NCI-H2081 (cell line): ENCODE results near the gene RPL22.
A peak's percentile ranks its signal among the peaks of the same experiment; 100 is the strongest.

ENCODE experiments used
- DNase-seq, 2 experiments: peaks; one replicate each; lab custom pipeline; 2025; lab: John Stamatoyannopoulos, UW

The RPL22 gene

DNA sequence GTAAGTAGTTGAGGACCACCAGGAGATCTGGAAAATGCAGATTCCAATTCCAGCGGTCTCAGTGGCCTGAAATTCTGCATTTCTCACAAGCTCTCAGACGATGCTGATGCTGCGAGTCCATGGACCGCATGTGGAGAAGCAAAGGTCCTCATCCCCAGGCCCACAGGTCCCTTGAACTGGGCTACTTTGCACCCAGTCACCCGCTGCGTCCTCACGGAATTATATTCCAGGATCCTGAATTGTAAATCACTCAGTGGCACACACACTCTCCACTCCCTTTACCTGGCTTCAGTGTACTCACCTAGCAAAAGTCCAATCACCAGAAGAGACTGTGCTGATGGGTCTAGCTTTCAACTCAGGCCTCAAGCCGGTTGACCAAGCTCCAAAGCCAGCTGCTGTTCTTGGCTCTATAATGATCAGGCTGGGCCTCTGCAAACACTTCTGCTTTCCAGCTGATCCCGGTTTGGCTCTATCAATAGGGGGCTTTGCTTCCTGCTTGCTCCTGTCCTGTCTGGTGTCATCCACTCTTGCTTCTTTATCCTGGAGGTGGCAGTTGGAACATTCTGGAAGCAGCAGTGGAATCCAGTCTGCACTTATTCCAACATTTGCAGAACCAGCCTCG lies 904 bp upstream of the RPL22 start:
- no peak for DNase-seq

DNA sequence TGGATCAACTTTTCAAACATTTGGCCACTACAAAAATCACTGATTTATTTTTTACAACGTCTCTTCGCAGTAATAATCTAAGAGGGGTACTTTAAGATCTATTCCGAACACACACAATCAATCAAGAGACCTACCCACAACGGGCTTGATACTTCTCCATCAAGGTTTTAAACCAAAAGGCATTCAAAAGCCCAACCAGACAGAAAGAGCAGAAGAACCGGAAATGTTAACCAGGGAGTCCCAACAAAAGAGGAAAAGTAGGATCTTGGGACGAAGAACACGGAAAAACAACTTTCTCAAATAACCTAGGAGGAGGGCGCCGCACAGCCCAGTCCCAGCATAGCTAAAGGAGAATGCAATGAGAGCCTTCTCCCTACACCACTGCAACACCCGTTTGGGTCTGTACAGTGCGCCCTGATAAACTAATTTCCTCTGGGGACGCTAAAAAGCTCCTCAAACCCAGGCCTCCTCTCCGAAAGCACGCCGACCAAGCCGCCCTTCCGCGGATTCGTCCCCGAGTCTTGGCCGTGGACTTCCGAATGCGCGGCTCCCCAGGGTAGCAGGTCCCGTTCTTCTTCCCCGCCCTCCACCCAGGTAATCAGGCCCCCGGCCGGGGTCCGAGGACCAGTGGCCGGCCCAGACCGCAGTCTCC lies 623 bp downstream of the RPL22 start:
- no peak for DNase-seq

DNA sequence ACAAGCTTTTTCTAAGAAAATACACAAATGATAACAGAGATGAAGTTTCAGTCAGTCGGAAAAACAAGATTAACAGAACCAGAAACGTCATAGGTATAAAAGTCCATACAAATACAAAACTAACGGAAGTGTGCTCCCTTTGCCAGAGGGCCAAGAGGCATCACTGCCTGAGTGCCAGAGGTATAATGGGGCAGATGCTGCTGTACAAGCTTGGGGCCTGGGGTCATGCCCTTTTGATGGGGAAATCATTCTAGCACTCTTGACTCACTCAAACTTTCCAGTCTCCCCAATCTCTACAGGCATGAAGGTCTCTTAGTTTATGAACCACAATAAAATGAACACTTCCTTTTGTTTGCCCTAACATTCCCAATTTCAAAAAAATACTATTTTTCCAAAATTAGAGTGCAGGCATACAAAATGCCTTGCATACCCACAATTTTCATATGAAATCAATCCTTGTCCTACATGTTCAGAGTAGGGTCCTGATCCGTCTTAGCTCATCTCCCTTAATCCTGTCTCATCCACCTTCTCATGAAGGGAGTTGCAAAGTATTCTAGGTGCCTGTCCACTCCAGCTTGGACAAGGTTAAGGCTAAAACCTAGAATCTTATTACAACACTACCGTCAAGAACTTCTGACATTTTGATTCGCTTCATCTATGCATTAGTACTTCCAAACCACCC lies 1.5 kb downstream of the RPL22 start:
- DNase-seq = no peak

DNA sequence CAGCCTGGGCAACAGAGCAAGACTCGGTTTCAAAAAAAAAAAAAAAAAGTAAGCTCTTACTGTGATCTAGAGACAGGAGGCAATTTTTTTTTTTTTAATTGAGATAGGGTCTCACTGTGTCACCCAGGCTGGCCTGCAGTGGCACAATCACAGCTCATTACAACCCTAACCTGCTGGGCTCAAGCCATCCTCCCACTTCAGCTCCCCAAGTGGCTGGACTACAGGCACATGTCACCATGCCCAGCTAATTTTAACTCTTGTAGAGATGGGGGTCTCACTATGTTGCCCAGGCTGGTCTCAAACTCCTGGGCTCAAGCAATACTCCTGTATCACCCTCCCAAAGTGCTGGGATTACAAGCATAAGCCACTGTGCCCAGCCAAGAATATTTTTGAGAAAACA lies 7.4 kb downstream of the RPL22 start:
- DNase-seq = no peak

DNA sequence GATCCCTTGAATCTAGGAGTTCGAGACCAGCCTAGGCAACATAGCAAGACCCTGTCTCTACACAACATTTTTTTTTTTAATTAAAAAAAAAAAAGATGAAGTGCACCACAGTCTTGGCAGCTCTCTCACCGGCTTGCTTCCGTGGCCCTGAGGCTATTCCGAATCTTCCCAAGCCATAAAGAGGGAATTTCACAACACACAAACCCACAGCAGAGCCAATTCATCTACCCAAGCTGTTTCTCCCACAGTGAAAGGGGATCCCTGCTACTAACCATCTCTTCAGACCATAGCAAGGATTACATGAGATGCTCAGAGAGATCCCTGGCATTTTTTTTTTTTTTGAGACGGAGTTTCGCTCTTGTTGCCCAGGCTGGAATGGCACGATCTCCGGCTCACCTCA lies 10.9 kb downstream of the RPL22 start:
- DNase-seq = no peak

DNA sequence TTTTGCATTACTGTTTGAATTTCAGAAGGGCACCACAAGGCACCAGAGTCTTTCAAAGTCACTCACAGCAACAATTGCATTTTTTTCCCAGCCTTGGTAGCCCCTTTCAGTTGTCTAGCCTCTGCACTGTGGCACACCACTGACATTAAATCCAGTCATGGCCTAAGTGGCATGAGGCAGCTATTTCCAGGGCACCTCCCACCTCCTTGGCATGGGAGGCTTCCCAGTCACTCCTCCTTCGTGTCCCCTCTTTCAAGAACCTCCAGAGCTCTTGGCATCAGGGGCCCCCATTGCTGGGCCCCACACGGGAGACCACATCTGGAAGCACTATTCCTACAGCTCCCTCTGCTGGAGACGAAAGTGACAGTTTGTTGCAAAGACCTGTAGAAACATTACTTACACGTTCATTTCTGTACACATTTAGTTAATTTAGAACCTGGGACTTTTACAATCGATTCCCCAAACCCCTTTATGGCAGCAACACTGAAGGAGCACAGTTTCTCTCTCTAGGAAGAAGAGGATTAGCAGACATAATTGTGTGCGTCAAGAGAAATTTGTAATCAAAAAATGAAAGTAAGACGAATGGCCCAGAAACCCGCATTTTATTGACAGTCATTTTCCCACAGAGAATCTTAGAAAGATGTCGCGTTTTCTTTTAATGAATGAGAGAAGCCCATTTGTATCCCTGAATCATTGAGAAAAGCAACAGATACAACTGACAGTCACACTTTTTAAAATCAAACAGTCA lies 13.6 kb downstream of the RPL22 start:
- DNase-seq = peak in 1 of 2 experiments; percentile 33

DNA sequence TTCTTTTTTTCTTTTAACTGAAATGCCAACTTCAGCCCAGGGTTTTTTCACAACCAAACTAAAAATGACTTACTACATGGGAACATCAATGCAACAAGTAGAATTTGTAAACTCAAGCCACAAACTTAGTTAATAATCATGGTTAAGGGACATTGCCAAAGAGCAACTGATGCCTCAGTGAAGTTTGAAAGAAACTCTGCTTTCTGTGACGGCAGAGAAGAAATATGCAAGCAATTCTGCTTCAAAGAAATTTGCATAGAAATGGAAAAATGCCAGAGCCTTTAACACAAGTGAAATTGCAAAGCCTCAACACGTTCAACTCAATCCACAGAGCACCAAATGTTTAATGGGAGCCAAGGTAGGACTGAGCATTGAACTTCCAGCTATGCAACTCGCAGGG lies 14.2 kb downstream of the RPL22 start:
- no peak for DNase-seq

DNA sequence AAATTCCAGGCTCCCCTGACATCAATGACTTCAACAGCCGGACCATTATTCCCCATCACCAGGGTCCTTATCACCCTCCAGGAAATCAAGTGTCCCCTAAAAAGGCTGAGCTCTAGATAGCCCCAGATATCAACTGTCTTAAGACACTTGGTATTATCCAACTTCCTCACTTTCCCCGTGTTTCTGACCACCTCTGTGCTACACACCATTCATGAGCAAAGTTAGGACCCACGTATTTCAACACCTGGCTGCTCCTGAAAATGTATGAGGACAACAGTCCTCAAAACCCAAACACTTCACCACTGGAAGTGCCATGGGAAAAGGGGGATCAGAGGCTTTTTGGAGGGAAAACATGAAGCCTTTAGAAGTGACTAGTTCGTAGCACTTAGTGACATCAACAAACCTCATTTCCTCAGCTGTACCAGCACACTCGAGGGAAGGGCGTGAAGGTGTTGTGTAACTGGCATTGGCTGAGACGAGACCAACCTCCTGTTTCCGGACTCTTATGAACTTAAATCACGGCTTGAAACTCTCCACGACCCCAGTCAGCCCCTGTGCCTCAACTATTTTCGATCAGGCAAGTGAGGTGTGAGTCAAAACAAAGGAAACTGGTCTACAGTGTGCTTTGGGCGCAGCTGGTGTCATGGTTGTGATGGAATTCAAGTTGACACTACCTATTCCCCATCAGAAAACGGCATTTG lies 15.2 kb downstream of the RPL22 start:
- DNase-seq = no peak

DNA sequence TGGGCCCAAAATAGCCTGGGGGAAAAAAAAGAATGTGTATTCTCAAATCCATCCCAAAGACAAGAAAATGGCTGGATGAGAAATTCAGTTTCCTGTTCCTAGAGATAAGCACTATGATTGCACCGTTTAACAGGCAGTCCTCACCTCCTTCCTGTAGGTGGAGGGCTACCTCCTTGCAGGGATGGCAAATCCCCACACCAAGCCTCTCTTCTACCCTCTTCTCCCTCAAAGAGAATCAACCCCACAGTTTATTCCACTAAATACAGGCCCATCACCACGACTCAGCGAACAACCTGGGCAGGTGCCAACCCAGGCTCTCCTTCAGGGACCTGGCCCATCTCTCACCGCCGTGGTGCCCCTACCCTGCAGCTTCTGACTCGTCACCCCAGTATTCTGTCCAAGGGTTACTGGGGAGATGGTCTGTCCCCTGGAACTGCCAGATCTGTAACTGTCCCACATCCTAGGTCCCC lies 15.8 kb downstream of the RPL22 start:
- DNase-seq = peak in 1 of 2 experiments; percentile 19

DNA sequence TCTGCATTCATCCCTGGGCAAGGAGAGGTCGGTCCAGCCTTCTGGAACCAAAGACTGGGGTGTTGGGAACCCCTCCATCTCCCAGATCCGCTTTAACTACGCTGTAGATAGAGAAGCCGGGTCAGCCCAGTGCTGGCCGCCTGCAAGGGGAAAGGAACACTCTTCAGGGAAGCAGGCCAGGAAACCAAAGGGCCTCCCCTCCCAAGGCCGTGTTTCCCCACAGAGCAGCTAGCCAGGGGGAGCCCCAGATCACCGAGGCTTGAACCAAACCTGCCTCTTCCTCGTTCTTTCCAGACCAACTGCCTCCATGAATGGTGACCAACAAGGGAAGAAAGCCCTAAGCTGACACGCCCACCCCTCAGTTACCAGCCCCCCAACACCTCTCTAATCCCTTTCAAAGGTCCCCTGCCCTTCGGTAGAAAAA lies 18.0 kb downstream of the RPL22 start:
- DNase-seq = no peak

DNA sequence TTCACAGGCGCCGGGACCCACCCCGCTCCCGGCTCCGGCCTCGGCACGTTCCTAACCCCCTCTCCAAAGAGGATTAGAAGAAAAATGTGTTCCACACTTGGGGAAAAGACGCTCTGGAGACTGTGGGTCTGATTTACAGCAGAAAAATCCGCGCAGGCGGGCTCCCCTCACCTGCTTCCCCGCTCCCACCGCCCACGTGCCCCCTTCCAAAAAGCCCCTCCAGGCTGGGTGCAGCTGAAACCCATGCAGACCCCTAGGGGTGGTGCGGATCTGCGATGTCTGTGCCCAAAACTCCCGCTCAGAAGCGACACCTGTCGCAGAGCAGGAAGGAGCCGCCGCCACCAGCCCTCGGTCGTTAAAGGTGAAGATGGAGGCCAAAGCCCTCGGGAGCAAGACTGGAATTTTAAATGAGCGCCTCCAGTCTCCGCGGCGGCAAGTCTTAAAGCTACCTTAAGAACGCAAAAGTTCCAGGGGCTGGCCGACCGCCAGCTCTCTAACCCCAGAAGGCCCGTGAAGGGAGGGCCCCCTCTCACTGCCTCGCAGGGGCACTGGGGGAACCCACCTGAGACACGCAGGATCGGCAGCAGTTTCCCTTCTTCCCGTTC lies 18.6 kb downstream of the RPL22 start:
- no peak for DNase-seq

DNA sequence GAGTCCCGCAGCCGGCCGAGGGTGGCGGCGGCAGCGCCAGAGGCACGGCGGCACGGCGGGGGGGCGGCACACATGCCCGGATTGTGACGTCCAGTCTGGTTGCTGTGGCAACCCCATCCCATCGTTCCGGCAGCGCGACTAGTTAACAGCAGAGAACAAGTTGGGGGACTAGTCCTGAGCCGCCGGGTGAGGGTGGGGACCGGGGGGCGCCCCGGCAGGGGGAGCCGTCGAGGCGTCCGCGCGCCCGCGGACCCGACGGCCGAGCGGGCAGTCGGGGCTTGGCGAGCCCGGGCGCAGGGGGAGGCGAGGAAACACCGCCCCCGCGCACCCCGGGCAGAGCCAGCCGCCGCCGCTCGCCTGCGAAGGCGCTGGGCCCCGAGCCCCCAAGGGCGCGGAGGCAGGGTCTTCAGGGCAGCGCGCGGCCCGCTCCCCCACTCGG lies 19.1 kb downstream of the RPL22 start, which contains the start of gene CHD5:
TSS of gene CHD5 (minus strand) at position 54 of the 439 bp plus-strand sequence. CDS start 298 bp downstream, outside the sequence.
- DNase-seq = peak; percentile 24 to 46

DNA sequence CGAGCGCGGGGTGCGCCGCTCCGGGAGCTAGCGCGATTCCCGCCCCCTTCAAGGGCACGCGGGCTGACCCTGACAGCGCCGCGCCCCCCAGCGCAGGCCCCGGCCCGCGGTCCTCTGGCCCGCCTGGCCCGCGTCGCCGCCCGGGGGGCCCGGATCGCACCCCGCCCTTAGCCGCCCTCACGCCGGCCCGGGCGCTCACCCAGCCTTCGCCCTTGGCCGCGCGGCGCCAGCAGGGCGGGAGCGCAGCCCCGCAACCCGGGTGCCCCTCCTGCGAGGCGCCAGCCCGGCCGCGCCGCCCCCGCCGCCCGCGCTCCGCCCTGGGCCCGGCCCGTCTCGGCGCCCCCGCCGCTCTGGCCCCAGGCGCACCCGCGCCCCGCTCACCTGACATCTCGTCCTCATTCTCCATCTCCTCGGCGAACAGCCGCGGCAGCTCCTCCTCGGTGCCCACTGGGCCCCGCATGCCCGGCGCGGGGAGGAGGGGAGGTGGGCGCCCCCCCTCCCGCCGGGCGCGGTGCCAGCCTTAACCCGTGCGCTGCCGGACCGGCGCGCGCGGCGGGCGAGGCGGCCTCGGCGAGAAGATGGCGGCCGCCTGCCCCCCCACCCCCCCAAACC lies 19.7 kb downstream of the RPL22 start:
- DNase-seq = no peak

DNA sequence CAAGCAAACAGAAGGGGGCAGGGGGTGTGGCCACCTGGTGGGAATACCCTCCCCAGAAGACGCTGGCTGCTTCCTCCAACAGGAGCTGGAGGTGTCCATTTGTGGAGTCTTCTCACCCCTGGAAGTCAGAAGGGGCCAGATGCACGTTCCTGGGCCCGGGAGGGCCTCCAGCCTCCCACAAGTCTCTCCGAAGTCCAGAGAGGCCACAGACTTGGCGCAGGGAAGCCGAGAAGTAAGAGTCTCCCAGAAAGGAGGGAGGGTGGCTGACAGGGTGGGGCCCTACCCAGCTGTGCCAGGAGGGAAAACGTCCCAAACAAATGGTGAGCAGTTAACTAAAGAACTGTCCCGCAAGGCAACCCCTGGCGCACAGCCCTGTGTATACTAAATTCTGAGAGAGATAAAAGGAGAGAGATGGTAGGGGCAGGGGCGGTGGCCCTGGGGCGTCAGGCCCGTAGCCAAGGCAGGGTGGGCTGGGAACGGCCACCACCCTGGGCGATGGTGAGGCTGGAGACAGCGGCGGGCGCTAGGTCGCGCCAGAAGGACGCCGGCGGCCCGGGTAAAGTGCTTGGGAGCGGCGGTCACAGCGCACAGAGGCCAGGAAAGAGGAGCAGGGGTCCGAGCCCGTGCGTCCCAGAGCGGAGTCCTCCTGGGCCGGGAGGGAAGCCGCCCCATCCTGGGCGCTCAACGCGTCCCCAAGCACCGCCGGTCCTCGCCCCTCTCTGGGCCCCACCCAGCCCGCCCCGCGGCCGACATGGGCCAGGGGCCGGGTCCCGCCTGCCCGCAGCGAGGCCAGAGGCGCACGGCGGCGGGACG lies 20.4 kb downstream of the RPL22 start:
- DNase-seq = no peak

DNA sequence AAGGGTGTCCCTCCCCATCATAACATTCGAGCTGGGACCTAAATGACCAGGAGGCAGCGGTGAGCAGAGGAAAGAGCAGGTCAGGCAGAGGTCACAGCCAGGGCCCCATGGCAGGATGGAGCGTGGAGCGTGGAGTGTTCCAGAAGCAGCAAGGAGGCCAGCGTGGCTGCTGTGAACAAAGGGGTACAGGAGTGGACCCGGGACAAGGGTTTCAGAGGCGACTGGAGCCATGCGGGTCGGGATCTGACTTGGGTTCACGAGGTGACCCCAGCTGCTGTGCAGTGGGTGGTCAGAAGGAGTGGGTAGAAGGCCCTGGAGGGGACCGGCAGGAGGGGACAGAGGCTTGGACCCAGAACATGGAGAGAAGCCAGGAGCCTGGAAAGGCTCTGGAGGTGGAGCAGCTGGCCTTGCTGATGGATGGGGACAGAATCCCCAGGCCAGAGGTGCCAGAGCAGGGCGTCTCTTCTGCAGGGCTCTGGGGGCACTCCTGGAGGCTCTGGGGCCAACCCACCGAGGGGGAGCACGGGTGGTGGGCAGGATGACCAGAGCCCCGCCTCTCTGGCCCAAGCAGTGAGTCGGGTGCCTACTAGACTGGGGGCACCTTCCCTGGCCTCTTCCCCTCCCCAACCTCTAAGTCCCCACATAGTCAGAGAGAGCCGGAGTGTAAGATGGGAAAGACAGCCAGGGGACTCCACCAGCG lies 21.6 kb downstream of the RPL22 start:
- DNase-seq = no peak

DNA sequence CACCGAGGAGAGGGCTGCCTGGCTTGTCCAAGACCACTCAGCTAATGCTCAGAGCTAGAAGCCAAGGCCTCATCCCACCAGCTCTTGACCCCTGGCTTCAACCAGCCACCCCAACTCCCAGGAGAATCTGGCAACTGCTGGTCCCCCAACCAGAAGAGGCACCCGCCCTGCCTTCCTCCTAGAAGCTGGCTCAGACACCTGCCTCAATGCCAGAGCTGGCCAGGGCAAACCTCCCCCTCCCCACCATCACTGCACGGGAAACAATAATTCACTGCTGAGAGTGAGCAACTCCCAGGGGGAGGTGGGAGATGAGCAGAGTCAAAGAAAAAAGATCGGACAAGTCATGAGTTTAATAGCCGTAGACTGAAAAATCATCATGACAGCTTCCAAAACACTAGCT lies 22.6 kb downstream of the RPL22 start:
- DNase-seq = no peak

DNA sequence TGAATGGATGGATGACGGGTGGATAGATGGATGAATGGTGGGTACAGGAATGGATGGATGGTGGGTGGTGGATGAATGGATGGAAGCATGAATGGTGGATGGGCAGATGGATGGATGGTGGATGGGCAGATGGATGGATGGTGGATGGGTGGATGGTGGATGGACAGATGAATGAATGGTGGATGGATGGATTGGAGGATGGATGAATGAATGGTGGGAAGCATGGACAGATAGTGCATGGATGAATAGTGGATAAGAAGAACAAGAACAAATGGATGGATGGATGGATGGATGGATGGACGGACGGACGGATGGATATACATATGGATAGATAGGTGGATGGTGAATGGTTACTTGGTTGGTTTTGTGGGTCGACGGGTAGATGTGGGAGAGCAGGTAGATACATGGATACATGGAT lies 24.0 kb downstream of the RPL22 start:
- no peak for DNase-seq

DNA sequence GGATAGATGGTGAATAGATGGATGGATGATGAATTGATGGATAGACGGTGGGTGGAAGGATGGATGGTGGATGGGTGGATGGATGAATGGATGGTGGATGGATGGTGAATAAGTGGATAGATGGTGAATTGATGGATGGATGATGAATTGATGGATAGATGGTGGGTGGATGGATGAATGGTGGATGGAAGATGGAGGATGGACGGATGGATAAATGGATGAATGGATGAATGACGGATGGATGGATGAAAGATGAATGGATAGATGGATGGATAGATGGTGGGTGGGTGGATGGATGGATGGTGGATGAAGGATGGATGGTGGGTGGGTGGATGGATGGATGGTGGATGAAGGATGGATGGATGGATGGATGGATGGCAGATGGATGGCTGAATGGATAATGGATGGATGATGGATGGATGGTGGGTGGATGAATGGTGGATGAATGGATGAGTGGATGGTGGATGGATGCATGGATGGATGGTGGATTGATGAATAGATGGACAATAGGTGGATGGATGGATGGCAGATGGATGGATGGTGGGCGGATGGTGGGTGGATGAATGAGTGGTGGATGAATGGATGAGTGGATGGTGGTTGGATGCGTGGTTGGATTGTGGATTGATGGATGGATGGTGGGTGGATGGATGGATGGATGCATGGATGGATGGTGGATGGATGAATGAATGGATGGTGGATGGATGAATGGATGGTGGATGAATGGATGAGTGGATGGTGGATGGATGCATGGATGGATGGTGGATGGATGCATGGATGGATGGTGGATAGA lies 24.6 kb downstream of the RPL22 start:
- DNase-seq = no peak

DNA sequence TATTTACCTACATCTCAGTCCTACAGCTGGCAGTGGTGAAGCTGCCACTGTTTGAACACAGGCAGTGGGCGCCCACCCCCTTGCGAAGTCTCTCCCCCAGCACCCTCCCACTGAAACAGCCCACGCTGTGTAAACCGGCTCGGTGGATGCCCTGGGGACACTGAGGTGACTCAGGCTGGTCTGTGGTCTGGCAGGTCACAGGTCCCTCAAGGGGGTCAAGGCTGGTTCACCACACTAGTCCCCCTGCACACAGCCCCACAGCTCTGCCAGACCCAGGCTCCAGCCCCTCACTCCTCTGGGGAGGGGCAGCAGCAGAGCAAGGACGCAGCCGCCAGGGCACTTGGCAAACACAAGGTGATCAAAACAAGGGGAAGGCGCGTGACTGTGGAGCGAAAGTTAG lies 26.8 kb downstream of the RPL22 start:
- DNase-seq = no peak
